Neuronal stem cell (in vitro differentiated cells): Measurements from ENCODE around the gene PCYOX1L.

ENCODE experiments used
- DNase-seq: peaks from one replicate; pipeline ENCODE4 v3.0.0-alpha.2; 2013; ENCODE audit warnings: low spot score
- H2AFZ ChIP-seq: one replicate; pipeline ENCODE4 v1.6.1; 2013; ENCODE audit warnings: mild to moderate bottlenecking, low read length, inconsistent platforms
- H2AK5ac ChIP-seq: 2 replicates; pipeline ENCODE4 v1.6.1; 2013; ENCODE audit warnings: low read depth, mild to moderate bottlenecking, inconsistent platforms, low read length, moderate library complexity, mixed read lengths
- H2BK120ac ChIP-seq: 2 replicates; pipeline ENCODE4 v1.6.1; 2013; ENCODE audit warnings: low read depth, mild to moderate bottlenecking, inconsistent platforms, low read length, moderate library complexity, mixed read lengths
- H2BK12ac ChIP-seq: one replicate; pipeline ENCODE4 v1.6.1; 2013; ENCODE audit warnings: low read length, inconsistent platforms
- H2BK15ac ChIP-seq: 2 replicates; pipeline ENCODE4 v1.6.1; 2013; ENCODE audit warnings: mild to moderate bottlenecking, low read length, inconsistent platforms, mixed read lengths
- H2BK5ac ChIP-seq: one replicate; pipeline ENCODE4 v1.6.1; 2013; ENCODE audit warnings: inconsistent platforms, mild to moderate bottlenecking, low read length, moderate library complexity
- H3K14ac ChIP-seq: one replicate; pipeline ENCODE4 v1.6.1; 2013; ENCODE audit warnings: low read length, inconsistent platforms
- H3K18ac ChIP-seq: 2 replicates; pipeline ENCODE4 v1.6.1; 2013; ENCODE audit warnings: low read length, inconsistent platforms
- H3K23ac ChIP-seq: 2 replicates; pipeline ENCODE4 v1.6.1; 2013; ENCODE audit warnings: low read depth, mild to moderate bottlenecking, mixed read lengths, low read length, inconsistent platforms; ENCODE audit not compliant: poor library complexity
- H3K27ac ChIP-seq: replicated peaks from 3 replicates; pipeline ENCODE4 v1.5.1; 2013; ENCODE audit warnings: low read length, inconsistent platforms
- H3K27me3 ChIP-seq, 3 experiments: 2 replicates each; pipeline ENCODE4 v1.6.1; 2013; ENCODE audit warnings: low read length in 3 of 3, mild to moderate bottlenecking in 2 of 3, inconsistent platforms in 1 of 3, low read depth in 1 of 3, mixed read lengths in 1 of 3, moderate library complexity in 1 of 3; ENCODE audit not compliant: control insufficient read depth in 3 of 3, insufficient read depth in 3 of 3
- H3K36me3 ChIP-seq, 2 donors: replicated peaks in 1 of 2; 2 replicates each; pipeline ENCODE4 v1.6.1; 2013; ENCODE audit warnings: low read length in 2 of 2; ENCODE audit not compliant: control insufficient read depth in 2 of 2, insufficient read depth in 2 of 2
- H3K4ac ChIP-seq: 2 replicates; pipeline ENCODE4 v1.6.1; 2013; ENCODE audit warnings: inconsistent platforms, mild to moderate bottlenecking, low read length, moderate library complexity
- H3K4me1 ChIP-seq, 2 donors: 1 replicate in 1 of 2; 2 replicates in 1 of 2; pipeline ENCODE4 v1.6.1; 2013; ENCODE audit warnings: low read length in 2 of 2, low read depth in 1 of 2; ENCODE audit not compliant: control insufficient read depth in 2 of 2, insufficient read depth in 1 of 2
- H3K4me2 ChIP-seq: one replicate; pipeline ENCODE4 v1.6.1; 2013; ENCODE audit warnings: mild to moderate bottlenecking, low read length, inconsistent platforms; ENCODE audit not compliant: insufficient read depth, poor library complexity, severe bottlenecking
- H3K4me3 ChIP-seq, 2 donors: 2 replicates each; pipeline ENCODE4 v1.5.1; 2013; ENCODE audit warnings: low read length in 2 of 2, mild to moderate bottlenecking in 2 of 2, inconsistent platforms in 1 of 2, moderate library complexity in 1 of 2
- H3K79me1 ChIP-seq: one replicate; pipeline ENCODE4 v1.6.1; 2013; ENCODE audit warnings: low read depth, mild to moderate bottlenecking, inconsistent platforms, low read length, moderate library complexity
- H3K9ac ChIP-seq: one replicate; pipeline ENCODE4 v1.6.1; 2013; ENCODE audit warnings: mild to moderate bottlenecking, low read depth, low read length, inconsistent platforms; ENCODE audit not compliant: poor library complexity
- H3K9me3 ChIP-seq, 2 donors: replicated peaks in 1 of 2; 2 replicates each; pipeline versions ENCODE3 to v1.6.1; 2013; ENCODE audit warnings: low read length in 2 of 2, mild to moderate bottlenecking in 2 of 2, inconsistent platforms in 1 of 2, low read depth in 1 of 2, mixed read lengths in 1 of 2, moderate library complexity in 1 of 2; ENCODE audit not compliant: control insufficient read depth in 2 of 2, insufficient read depth in 1 of 2
- H4K8ac ChIP-seq: one replicate; pipeline ENCODE4 v1.6.1; 2013; ENCODE audit warnings: low read depth, mild to moderate bottlenecking, inconsistent platforms, low read length, moderate library complexity
- H4K91ac ChIP-seq: one replicate; pipeline ENCODE4 v1.6.1; 2013; ENCODE audit warnings: low read length, low read depth, mild to moderate bottlenecking, inconsistent platforms; ENCODE audit not compliant: poor library complexity
- WGBS, 2 donors: extraction: QIAGEN DNeasy Blood & Tissue Kit; methylation state at CpG; one replicate each; pipeline ENCODE4 v1.1.7; 2013; ENCODE audit warnings: missing lambda C conversion rate in 2 of 2, mixed read lengths in 1 of 2; ENCODE audit not compliant: insufficient read length in 2 of 2, insufficient replicate concordance in 1 of 2; ENCODE audit errors: extremely low coverage in 2 of 2; 5-methylcytosine and 5-hydroxymethylcytosine counted together

Gene PCYOX1L

DNA sequence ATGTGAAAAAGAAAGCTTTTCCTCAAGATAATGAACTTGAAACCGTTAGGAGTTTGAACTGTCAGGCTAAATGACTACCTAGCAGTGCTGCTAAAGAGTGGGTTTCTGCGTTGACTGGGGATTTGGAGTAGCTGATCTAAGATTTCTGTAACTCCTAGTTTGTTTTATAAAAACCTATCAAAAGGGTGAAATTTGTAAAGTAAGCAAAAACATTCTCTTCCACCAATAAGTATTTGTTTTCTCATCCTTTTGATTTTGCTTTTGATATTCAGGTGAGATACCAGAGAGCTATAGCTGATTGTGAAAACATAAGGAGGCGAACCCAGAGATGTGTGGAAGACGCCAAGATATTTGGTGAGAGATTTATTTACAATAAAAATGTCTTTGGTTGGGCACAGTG, 8.5 kb upstream of the PCYOX1L start:
- H3K4me3 ChIP-seq = no peak overlapping the region
- H3K18ac ChIP-seq = no peak overlapping the region
- H3K4ac ChIP-seq = no peak overlapping the region
- no peak overlapping the region for H2AK5ac ChIP-seq
- no CpG with 5 or more reads among the region's 4 CpGs for WGBS, 2 donors
- no peak overlapping the region for H2BK12ac ChIP-seq
- H3K4me1 ChIP-seq = peaks cover 2 to 3% of the 10 kb centered on the region in 2 donors
- H4K8ac ChIP-seq = no peak overlapping the region
- H3K9ac ChIP-seq = no peak overlapping the region
- no peaks in the 10 kb centered on the region for H3K9me3 ChIP-seq
- H4K91ac ChIP-seq = no peak overlapping the region
- no peak overlapping the region for H3K4me2 ChIP-seq
- H3K14ac ChIP-seq = no peak overlapping the region
- H2AFZ ChIP-seq = no peak overlapping the region
- no peak overlapping the region for H2BK15ac ChIP-seq
- H3K79me1 ChIP-seq = peaks cover 5% of the 10 kb centered on the region
- H3K36me3 ChIP-seq = peaks cover 22 to 76% of the 10 kb centered on the region in 2 donors
- no peak for DNase-seq
- no peaks in the 10 kb centered on the region for H3K27me3 ChIP-seq
- H3K27ac ChIP-seq = no peak overlapping the region
- H3K23ac ChIP-seq = no peak overlapping the region
- H2BK120ac ChIP-seq = no peak overlapping the region
- H2BK5ac ChIP-seq = no peak overlapping the region

- no peak overlapping the region for H2AFZ ChIP-seq
- H3K4ac ChIP-seq = no peak overlapping the region
- DNase-seq = no peak
- no peak overlapping the region for H3K23ac ChIP-seq
- no peak overlapping the region for H4K91ac ChIP-seq
- no peak overlapping the region for H2BK12ac ChIP-seq
- H3K27ac ChIP-seq = no peak overlapping the region
- H2BK15ac ChIP-seq = no peak overlapping the region
- H2AK5ac ChIP-seq = no peak overlapping the region
- peaks cover 0 to 2% of the 10 kb centered on the region in 2 donors for H3K4me1 ChIP-seq
- no peaks in the 10 kb centered on the region for H3K27me3 ChIP-seq
- no peak overlapping the region for H3K18ac ChIP-seq
- WGBS, 2 donors = no CpG with 5 or more reads among the region's 4 CpGs
- H3K9ac ChIP-seq = no peak overlapping the region
- peaks cover 24 to 90% of the 10 kb centered on the region in 2 donors for H3K36me3 ChIP-seq
- no peak overlapping the region for H2BK5ac ChIP-seq
- no peaks in the 10 kb centered on the region for H3K79me1 ChIP-seq
- no peaks in the 10 kb centered on the region for H3K9me3 ChIP-seq
- H3K14ac ChIP-seq = no peak overlapping the region
- no peak overlapping the region for H2BK120ac ChIP-seq
- no peak overlapping the region for H4K8ac ChIP-seq
- no peak overlapping the region for H3K4me2 ChIP-seq
- H3K4me3 ChIP-seq = no peak overlapping the region
Observed at GRCh38 chr5:149352169-149352568, 5.7 kb upstream of the PCYOX1L start.

DNA sequence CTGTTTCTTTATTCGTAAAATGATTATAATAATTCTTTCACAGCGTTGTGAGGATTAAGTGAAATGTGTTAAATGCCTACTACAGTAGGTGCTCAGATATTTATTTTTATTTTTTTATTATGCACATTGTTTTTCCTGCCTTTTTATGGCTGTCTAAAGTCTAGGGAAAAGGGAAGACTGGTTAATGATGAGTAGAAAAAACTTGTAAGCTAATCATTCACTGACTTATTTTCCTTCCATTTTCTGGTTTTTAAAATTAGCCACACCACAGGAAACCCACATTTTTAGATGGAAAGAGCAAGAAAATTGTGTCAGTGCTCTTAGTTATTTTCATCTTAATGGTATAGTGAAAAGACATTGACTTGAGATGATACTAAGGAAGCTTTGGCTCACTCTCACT, 3.9 kb upstream of the PCYOX1L start:
- Histone ChIP-seq H2BK15ac (no peak overlapping the region), H3K14ac (no peak overlapping the region), H3K79me1 (no peaks in the 10 kb centered on the region), H2BK12ac (no peak overlapping the region), H3K27me3 (no peaks in the 10 kb centered on the region), H3K4me1 (peaks cover 3 to 5% of the 10 kb centered on the region in 2 donors), H3K18ac (no peak overlapping the region), H3K4ac (no peak overlapping the region), H3K9ac (no peak overlapping the region), H3K9me3 (no peaks in the 10 kb centered on the region), H4K91ac (no peak overlapping the region), H2BK120ac (no peak overlapping the region), H4K8ac (no peak overlapping the region), H3K23ac (no peak overlapping the region), H3K4me2 (no peak overlapping the region), H2AFZ (no peak overlapping the region), H3K27ac (no peak overlapping the region), H2BK5ac (no peak overlapping the region), H3K4me3 (no peak overlapping the region), H3K36me3 (peaks cover 17 to 73% of the 10 kb centered on the region in 2 donors), H2AK5ac (no peak overlapping the region)
- no peak for DNase-seq
- WGBS, 2 donors = no CpG with 5 or more reads among the region's 2 CpGs

- Histone ChIP-seq H2BK15ac (no peak overlapping the region), H2BK12ac (no peak overlapping the region), H3K14ac (no peak overlapping the region), H3K4ac (no peak overlapping the region), H3K27ac (no peak overlapping the region), H2AFZ (no peak overlapping the region), H3K9me3 (no peaks in the 10 kb centered on the region), H3K18ac (no peak overlapping the region), H2AK5ac (no peak overlapping the region), H3K4me2 (no peak overlapping the region), H4K8ac (no peak overlapping the region), H3K23ac (no peak overlapping the region), H3K79me1 (no peaks in the 10 kb centered on the region), H3K27me3 (no peaks in the 10 kb centered on the region), H2BK120ac (no peak overlapping the region), H3K4me3 (no peak overlapping the region), H3K4me1 (peaks cover 3 to 5% of the 10 kb centered on the region in 2 donors), H2BK5ac (no peak overlapping the region), H4K91ac (no peak overlapping the region), H3K9ac (no peak overlapping the region), H3K36me3 (peaks cover 9 to 55% of the 10 kb centered on the region in 2 donors)
- no CpG with 5 or more reads among the region's 1 CpG for WGBS, 2 donors
- no peak for DNase-seq
Observed at GRCh38 chr5:149355688-149356087, 2.2 kb upstream of the PCYOX1L start.
